DND-41 (cell line): Measurements from ENCODE around the gene SH3RF3.
A peak's percentile ranks its signal among the peaks of the same experiment; 100 is the strongest.

ENCODE experiments used
- CTCF ChIP-seq: IDR thresholded peaks from 2 replicates; pipeline ENCODE4 v1.5.1; 2012; ENCODE audit warnings: borderline replicate concordance, low read length, moderate library complexity, mild to moderate bottlenecking; ENCODE audit not compliant: poor library complexity, severe bottlenecking; ENCODE audit errors: extremely low read depth
- EZH2 ChIP-seq: IDR thresholded peaks from 3 replicates; pipeline ENCODE4 v1.6.1; 2012; ENCODE audit warnings: borderline replicate concordance, low read depth, mild to moderate bottlenecking, moderate library complexity, low read length, inconsistent platforms; ENCODE audit not compliant: severe bottlenecking

GRCh38 chr2:109128048-109128615, 873 bp upstream of the SH3RF3 start:
- TF ChIP-seq CTCF (peak; percentile 98), EZH2 (no peak)
